Measurements from ENCODE around the gene KCNMA1. TPM values are rescaled to one million over a fixed set of nuclear protein-coding genes. Genes with fewer than 3 reads are reported as not detected.

Gene KCNMA1
- total and polyA plus RNA-seq, 4 donors, result 36.2 to 95.0 (median 54.3) TPM

GRCh38 chr10:77315496-77316129 lies 322.0 kb downstream of the KCNMA1 start:
- WGBS (ENCODE audit: insufficient coverage), result no CpG with 5 or more reads among the region's 1 CpG
- no peak overlapping the region for H3K27ac ChIP-seq (ENCODE audit: low read depth, low read length)
- H3K36me3 ChIP-seq (ENCODE audit: control insufficient read depth, insufficient read depth, low read length), result no peaks in the 10 kb centered on the region
- peaks cover 11% of the 10 kb centered on the region for H3K4me1 ChIP-seq (ENCODE audit: control insufficient read depth, insufficient read depth, low read length)
- peak in 1 of 6 donors; percentile 87 for DNase-seq (ENCODE audit: low read depth in 4 of 6, low spot score in 6 of 6)
- H3K9me3 ChIP-seq (ENCODE audit: control insufficient read depth, insufficient read depth, low read length), result no peaks in the 10 kb centered on the region
- no peak overlapping the region for H3K4me3 ChIP-seq (ENCODE audit: low read depth, low read length)
- no peaks in the 10 kb centered on the region for H3K27me3 ChIP-seq (ENCODE audit: control insufficient read depth, insufficient read depth, low read length)

- Histone ChIP-seq H3K27me3 (ENCODE audit: control insufficient read depth, insufficient read depth, low read length) (no peaks in the 10 kb centered on the region), H3K9me3 (ENCODE audit: control insufficient read depth, insufficient read depth, low read length) (no peaks in the 10 kb centered on the region), H3K4me3 (ENCODE audit: low read depth, low read length) (no peak overlapping the region), H3K27ac (ENCODE audit: low read depth, low read length) (no peak overlapping the region), H3K4me1 (ENCODE audit: control insufficient read depth, insufficient read depth, low read length) (peaks cover 13% of the 10 kb centered on the region), H3K36me3 (ENCODE audit: control insufficient read depth, insufficient read depth, low read length) (no peaks in the 10 kb centered on the region)
- DNase-seq (ENCODE audit: low read depth in 4 of 6, low spot score in 6 of 6), result no peak
- 79% methylated on average over 11 of the region's 13 CpGs for WGBS (ENCODE audit: insufficient coverage)
Measured at GRCh38 chr10:77313066-77313750, 324.4 kb downstream of the KCNMA1 start.

- H3K9me3 ChIP-seq (ENCODE audit: control insufficient read depth, insufficient read depth, low read length), result no peaks in the 10 kb centered on the region
- H3K4me3 ChIP-seq (ENCODE audit: low read depth, low read length), result no peak overlapping the region
- H3K27me3 ChIP-seq (ENCODE audit: control insufficient read depth, insufficient read depth, low read length), result no peaks in the 10 kb centered on the region
- H3K4me1 ChIP-seq (ENCODE audit: control insufficient read depth, insufficient read depth, low read length), result peaks cover 13% of the 10 kb centered on the region
- H3K27ac ChIP-seq (ENCODE audit: low read depth, low read length), result no peak overlapping the region
- H3K36me3 ChIP-seq (ENCODE audit: control insufficient read depth, insufficient read depth, low read length), result no peaks in the 10 kb centered on the region
- no CpG with 5 or more reads among the region's 2 CpGs for whole genome bisulfite sequencing (ENCODE audit: insufficient coverage)
- DNase-seq (ENCODE audit: low read depth in 4 of 6, low spot score in 6 of 6), result peak in 2 of 6 donors; percentile 76 to 93
Measured at GRCh38 chr10:77311186-77311585, 326.4 kb downstream of the KCNMA1 start.

- H3K4me3 ChIP-seq (ENCODE audit: low read depth, low read length), result no peak overlapping the region
- no peak overlapping the region for H3K27ac ChIP-seq (ENCODE audit: low read depth, low read length)
- no peak for DNase-seq (ENCODE audit: low read depth in 4 of 6, low spot score in 6 of 6)
- H3K36me3 ChIP-seq (ENCODE audit: control insufficient read depth, insufficient read depth, low read length), result no peaks in the 10 kb centered on the region
- H3K27me3 ChIP-seq (ENCODE audit: control insufficient read depth, insufficient read depth, low read length), result no peaks in the 10 kb centered on the region
- 55% methylated on average over 1 of the region's 6 CpGs for WGBS (ENCODE audit: insufficient coverage)
- H3K9me3 ChIP-seq (ENCODE audit: control insufficient read depth, insufficient read depth, low read length), result no peaks in the 10 kb centered on the region
- H3K4me1 ChIP-seq (ENCODE audit: control insufficient read depth, insufficient read depth, low read length), result peaks cover 13% of the 10 kb centered on the region
Measured at GRCh38 chr10:77310288-77310840, 327.2 kb downstream of the KCNMA1 start.

GRCh38 chr10:77309509-77309908 lies 328.1 kb downstream of the KCNMA1 start:
- no peaks in the 10 kb centered on the region for H3K27me3 ChIP-seq (ENCODE audit: control insufficient read depth, insufficient read depth, low read length)
- peaks cover 13% of the 10 kb centered on the region for H3K4me1 ChIP-seq (ENCODE audit: control insufficient read depth, insufficient read depth, low read length)
- H3K36me3 ChIP-seq (ENCODE audit: control insufficient read depth, insufficient read depth, low read length), result no peaks in the 10 kb centered on the region
- no peak overlapping the region for H3K27ac ChIP-seq (ENCODE audit: low read depth, low read length)
- no peaks in the 10 kb centered on the region for H3K9me3 ChIP-seq (ENCODE audit: control insufficient read depth, insufficient read depth, low read length)
- H3K4me3 ChIP-seq (ENCODE audit: low read depth, low read length), result no peak overlapping the region
- WGBS (ENCODE audit: insufficient coverage), result 90% methylated on average over 1 of the region's 2 CpGs
- no peak for DNase-seq (ENCODE audit: low read depth in 4 of 6, low spot score in 6 of 6)

- Histone ChIP-seq H3K9me3 (ENCODE audit: control insufficient read depth, insufficient read depth, low read length) (no peaks in the 10 kb centered on the region), H3K4me1 (ENCODE audit: control insufficient read depth, insufficient read depth, low read length) (peaks cover 13% of the 10 kb centered on the region), H3K27ac (ENCODE audit: low read depth, low read length) (no peak overlapping the region), H3K36me3 (ENCODE audit: control insufficient read depth, insufficient read depth, low read length) (no peaks in the 10 kb centered on the region), H3K4me3 (ENCODE audit: low read depth, low read length) (no peak overlapping the region), H3K27me3 (ENCODE audit: control insufficient read depth, insufficient read depth, low read length) (no peaks in the 10 kb centered on the region)
- 75% methylated on average over 3 of the region's 6 CpGs for WGBS (ENCODE audit: insufficient coverage)
- DNase-seq (ENCODE audit: low read depth in 4 of 6, low spot score in 6 of 6), result no peak
Measured at GRCh38 chr10:77309092-77309491, 328.5 kb downstream of the KCNMA1 start.

- Histone ChIP-seq H3K27ac (ENCODE audit: low read depth, low read length) (no peak overlapping the region), H3K36me3 (ENCODE audit: control insufficient read depth, insufficient read depth, low read length) (no peaks in the 10 kb centered on the region), H3K4me1 (ENCODE audit: control insufficient read depth, insufficient read depth, low read length) (peaks cover 13% of the 10 kb centered on the region), H3K27me3 (ENCODE audit: control insufficient read depth, insufficient read depth, low read length) (no peaks in the 10 kb centered on the region), H3K4me3 (ENCODE audit: low read depth, low read length) (no peak overlapping the region), H3K9me3 (ENCODE audit: control insufficient read depth, insufficient read depth, low read length) (no peaks in the 10 kb centered on the region)
- WGBS (ENCODE audit: insufficient coverage), result 88% methylated on average over 3 of the region's 3 CpGs
- peak in 1 of 6 donors; percentile 78 for DNase-seq (ENCODE audit: low read depth in 4 of 6, low spot score in 6 of 6)
Measured at GRCh38 chr10:77308084-77308732, 329.4 kb downstream of the KCNMA1 start.

- Histone ChIP-seq H3K36me3 (ENCODE audit: control insufficient read depth, insufficient read depth, low read length) (no peaks in the 10 kb centered on the region), H3K4me3 (ENCODE audit: low read depth, low read length) (no peak overlapping the region), H3K4me1 (ENCODE audit: control insufficient read depth, insufficient read depth, low read length) (peaks cover 10% of the 10 kb centered on the region), H3K27ac (ENCODE audit: low read depth, low read length) (no peak overlapping the region), H3K27me3 (ENCODE audit: control insufficient read depth, insufficient read depth, low read length) (no peaks in the 10 kb centered on the region), H3K9me3 (ENCODE audit: control insufficient read depth, insufficient read depth, low read length) (no peaks in the 10 kb centered on the region)
- 93% methylated on average over 3 of the region's 4 CpGs for WGBS (ENCODE audit: insufficient coverage)
- no peak for DNase-seq (ENCODE audit: low read depth in 4 of 6, low spot score in 6 of 6)
Measured at GRCh38 chr10:77306666-77307065, 330.9 kb downstream of the KCNMA1 start.

- H3K9me3 ChIP-seq (ENCODE audit: control insufficient read depth, insufficient read depth, low read length), result no peaks in the 10 kb centered on the region
- peak in 1 of 6 donors; percentile 45 for DNase-seq (ENCODE audit: low read depth in 4 of 6, low spot score in 6 of 6)
- no peaks in the 10 kb centered on the region for H3K36me3 ChIP-seq (ENCODE audit: control insufficient read depth, insufficient read depth, low read length)
- no peaks in the 10 kb centered on the region for H3K27me3 ChIP-seq (ENCODE audit: control insufficient read depth, insufficient read depth, low read length)
- H3K27ac ChIP-seq (ENCODE audit: low read depth, low read length), result no peak overlapping the region
- WGBS (ENCODE audit: insufficient coverage), result 80% methylated on average over 1 of the region's 3 CpGs
- no peak overlapping the region for H3K4me3 ChIP-seq (ENCODE audit: low read depth, low read length)
- peaks cover 3% of the 10 kb centered on the region for H3K4me1 ChIP-seq (ENCODE audit: control insufficient read depth, insufficient read depth, low read length)
Measured at GRCh38 chr10:77305650-77306632, 331.7 kb downstream of the KCNMA1 start.

Measured in spinal cord (tissue), 10 donors.